Tibial nerve (tissue), 4 donors: ENCODE measurements around the gene ARFGAP1.

ENCODE experiments used
- EP300 ChIP-seq, 2 donors: sonication (generic); formaldehyde crosslinking; IDR thresholded peaks; one replicate each; pipeline ENCODE4 v1.6.1; 2017; ENCODE audit warnings: antibody characterized with exemption in 2 of 2, mild to moderate bottlenecking in 1 of 2
- POLR2A ChIP-seq, 2 donors: fragments of 450-650 bp; IDR thresholded peaks; one replicate each; pipeline ENCODE4 v1.6.1; 2017; ENCODE audit warnings: antibody characterized with exemption in 2 of 2, mild to moderate bottlenecking in 2 of 2, moderate library complexity in 2 of 2
- TF ChIP-seq, protein P1 (sequence below), 5 experiments: fragments of 200-600 bp in 3 of 5; fragments of 450-650 bp in 2 of 5; sonication (generic) in 3 of 5; IDR thresholded peaks; one replicate each; pipeline ENCODE4 v1.5.1; 2016 to 2019; ENCODE audit warnings: antibody characterized with exemption in 5 of 5, mild to moderate bottlenecking in 3 of 5, moderate library complexity in 2 of 5

GRCh38 chr20:63327231-63327745 lies 54.7 kb downstream of the ARFGAP1 start:
- TF ChIP-seq POLR2A (IDR thresholded peaks at IDR 0.05), result no peak
- TF ChIP-seq, protein P1, sequence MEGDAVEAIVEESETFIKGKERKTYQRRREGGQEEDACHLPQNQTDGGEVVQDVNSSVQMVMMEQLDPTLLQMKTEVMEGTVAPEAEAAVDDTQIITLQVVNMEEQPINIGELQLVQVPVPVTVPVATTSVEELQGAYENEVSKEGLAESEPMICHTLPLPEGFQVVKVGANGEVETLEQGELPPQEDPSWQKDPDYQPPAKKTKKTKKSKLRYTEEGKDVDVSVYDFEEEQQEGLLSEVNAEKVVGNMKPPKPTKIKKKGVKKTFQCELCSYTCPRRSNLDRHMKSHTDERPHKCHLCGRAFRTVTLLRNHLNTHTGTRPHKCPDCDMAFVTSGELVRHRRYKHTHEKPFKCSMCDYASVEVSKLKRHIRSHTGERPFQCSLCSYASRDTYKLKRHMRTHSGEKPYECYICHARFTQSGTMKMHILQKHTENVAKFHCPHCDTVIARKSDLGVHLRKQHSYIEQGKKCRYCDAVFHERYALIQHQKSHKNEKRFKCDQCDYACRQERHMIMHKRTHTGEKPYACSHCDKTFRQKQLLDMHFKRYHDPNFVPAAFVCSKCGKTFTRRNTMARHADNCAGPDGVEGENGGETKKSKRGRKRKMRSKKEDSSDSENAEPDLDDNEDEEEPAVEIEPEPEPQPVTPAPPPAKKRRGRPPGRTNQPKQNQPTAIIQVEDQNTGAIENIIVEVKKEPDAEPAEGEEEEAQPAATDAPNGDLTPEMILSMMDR (IDR thresholded peaks at IDR 0.05), result no peak
- TF ChIP-seq EP300 (IDR thresholded peaks at IDR 0.05), result no peak
